Ishikawa (cell line): ENCODE data around the gene TYRO3.

Experiments used
- CEBPB ChIP-seq: IDR thresholded peaks from 2 replicates; pipeline ENCODE4 v1.6.1; 2012
- CREB1 ChIP-seq: IDR thresholded peaks from 2 replicates; pipeline ENCODE4 v1.6.1; 2012; ENCODE audit warnings: low read depth
- EP300 ChIP-seq: IDR thresholded peaks from 2 replicates; pipeline ENCODE4 v1.6.1; 2012; ENCODE audit warnings: borderline replicate concordance
- RAD21 ChIP-seq: IDR thresholded peaks from 2 replicates; pipeline ENCODE4 v1.6.1; 2012; ENCODE audit warnings: low read depth
- TAF1 ChIP-seq: IDR thresholded peaks from 2 replicates; pipeline ENCODE4 v1.6.1; 2012; ENCODE audit warnings: low read depth, mild to moderate bottlenecking
- TCF12 ChIP-seq: IDR thresholded peaks from 2 replicates; pipeline ENCODE4 v1.6.1; 2012; ENCODE audit warnings: low read depth
- YY1 ChIP-seq: IDR thresholded peaks from 2 replicates; pipeline ENCODE4 v1.6.1; 2012; ENCODE audit warnings: low read depth
- TF ChIP-seq, protein P1 (sequence below): IDR thresholded peaks from 2 replicates; pipeline ENCODE4 v1.6.1; 2012
- TF ChIP-seq, protein P2 (sequence below): IDR thresholded peaks from 2 replicates; pipeline ENCODE4 v1.6.1; 2012

DNA sequence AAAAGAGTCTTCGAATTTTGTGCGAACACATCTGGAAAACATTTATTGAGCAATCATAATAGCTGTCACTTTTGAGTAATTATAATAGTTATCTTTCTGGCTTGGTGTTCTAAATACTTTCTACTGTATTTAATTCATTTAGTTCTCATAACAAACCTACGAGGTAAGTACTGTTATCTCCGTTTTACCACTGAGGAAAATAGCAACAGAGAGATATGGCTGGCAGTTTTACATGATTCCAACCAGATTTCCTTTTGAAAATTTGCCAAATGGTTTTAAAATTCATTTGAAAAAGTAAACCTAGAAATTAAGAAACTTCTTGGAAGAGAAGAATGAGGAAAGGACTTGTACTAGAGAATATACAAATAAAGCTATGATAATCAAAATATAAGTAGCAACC, 63.9 kb downstream of the TYRO3 start:
- TF ChIP-seq EP300 (no peak), CREB1 (no peak), YY1 (no peak), TAF1 (no peak), CEBPB (no peak), TCF12 (no peak), RAD21 (no peak)
- TF ChIP-seq, protein P1, sequence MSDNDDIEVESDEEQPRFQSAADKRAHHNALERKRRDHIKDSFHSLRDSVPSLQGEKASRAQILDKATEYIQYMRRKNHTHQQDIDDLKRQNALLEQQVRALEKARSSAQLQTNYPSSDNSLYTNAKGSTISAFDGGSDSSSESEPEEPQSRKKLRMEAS, result no peak
- TF ChIP-seq, protein P2, sequence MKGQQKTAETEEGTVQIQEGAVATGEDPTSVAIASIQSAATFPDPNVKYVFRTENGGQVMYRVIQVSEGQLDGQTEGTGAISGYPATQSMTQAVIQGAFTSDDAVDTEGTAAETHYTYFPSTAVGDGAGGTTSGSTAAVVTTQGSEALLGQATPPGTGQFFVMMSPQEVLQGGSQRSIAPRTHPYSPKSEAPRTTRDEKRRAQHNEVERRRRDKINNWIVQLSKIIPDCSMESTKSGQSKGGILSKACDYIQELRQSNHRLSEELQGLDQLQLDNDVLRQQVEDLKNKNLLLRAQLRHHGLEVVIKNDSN, result no peak
